MM.1S (cell line): ENCODE results near the gene SIT1.
A peak's percentile ranks its signal among the peaks of the same experiment; 100 is the strongest.

ENCODE experiments used
- DNase-seq: peaks from one replicate; pipeline ENCODE4 v3.0.0-alpha.2; 2015
- H2AFZ ChIP-seq: fragments of 300-600 bp; sonication (generic); 2 replicates; pipeline ENCODE4 v1.6.0; 2016; ENCODE audit warnings: antibody characterized with exemption, low read length
- H3F3A ChIP-seq: fragments of 300-600 bp; sonication (generic); 2 replicates; pipeline ENCODE4 v1.6.1; 2016; ENCODE audit warnings: mild to moderate bottlenecking, antibody characterized with exemption, low read length, moderate library complexity, mixed read lengths; ENCODE audit not compliant: insufficient read depth
- H3K27ac ChIP-seq: fragments of 300-600 bp; sonication (generic); 2 replicates; pipeline ENCODE4 v1.5.1; 2016; ENCODE audit warnings: mild to moderate bottlenecking, low read length
- H3K27me3 ChIP-seq: fragments of 300-600 bp; sonication (generic); replicated peaks from 2 replicates; pipeline ENCODE4 v1.6.0; 2016; ENCODE audit warnings: low read length; ENCODE audit not compliant: insufficient read depth
- H3K36me3 ChIP-seq: fragments of 300-600 bp; sonication (generic); replicated peaks from 2 replicates; pipeline ENCODE4 v1.6.1; 2016; ENCODE audit warnings: mild to moderate bottlenecking, low read length, mixed read lengths; ENCODE audit not compliant: insufficient read depth
- H3K4me1 ChIP-seq: fragments of 300-600 bp; sonication (generic); 2 replicates; pipeline ENCODE4 v1.6.1; 2016; ENCODE audit warnings: low read length, mixed read lengths
- H3K4me2 ChIP-seq: fragments of 300-600 bp; sonication (generic); 2 replicates; pipeline ENCODE4 v1.6.0; 2016; ENCODE audit warnings: low read depth, low read length
- H3K4me3 ChIP-seq: fragments of 300-600 bp; sonication (generic); 2 replicates; pipeline ENCODE4 v1.5.1; 2016; ENCODE audit warnings: low read length, mixed read lengths
- H3K79me2 ChIP-seq: fragments of 300-600 bp; sonication (generic); 2 replicates; pipeline ENCODE4 v1.6.1; 2016; ENCODE audit warnings: mixed run types, low read length, mixed read lengths
- H3K9ac ChIP-seq: fragments of 300-600 bp; sonication (generic); 2 replicates; pipeline ENCODE4 v1.6.1; 2016; ENCODE audit warnings: low read length, mixed read lengths
- H3K9me2 ChIP-seq: fragments of 300-600 bp; sonication (generic); replicated peaks from 2 replicates; pipeline ENCODE4 v1.6.1; 2016; ENCODE audit warnings: mild to moderate bottlenecking, low read length, mixed read lengths; ENCODE audit not compliant: insufficient read depth
- H3K9me3 ChIP-seq: fragments of 300-600 bp; sonication (generic); replicated peaks from 2 replicates; pipeline ENCODE4 v1.6.1; 2016; ENCODE audit warnings: mild to moderate bottlenecking, low read length, mixed read lengths; ENCODE audit not compliant: insufficient read depth
- H4K20me1 ChIP-seq: fragments of 300-600 bp; sonication (generic); 2 replicates; pipeline ENCODE4 v1.6.1; 2016; ENCODE audit warnings: mild to moderate bottlenecking, low read length, moderate library complexity, mixed read lengths; ENCODE audit not compliant: insufficient read depth
- EZH2 ChIP-seq: fragments of 300-600 bp; sonication (generic); optimal IDR thresholded peaks from 2 replicates; pipeline ENCODE3; 2017; ENCODE audit warnings: low read depth, mild to moderate bottlenecking, antibody characterized with exemption, low read length, mixed read lengths
- EZH2phosphoT487 ChIP-seq: fragments of 300-600 bp; sonication (generic); IDR thresholded peaks from 2 replicates; pipeline ENCODE4 v1.6.1; 2018; ENCODE audit warnings: antibody characterized with exemption, low read length
- TF ChIP-seq, protein P1 (sequence below): fragments of 300-600 bp; sonication (generic); IDR thresholded peaks from 2 replicates; pipeline ENCODE4 v1.5.1; 2016; ENCODE audit warnings: antibody characterized with exemption, low read length, mixed read lengths

SIT1 gene

DNA sequence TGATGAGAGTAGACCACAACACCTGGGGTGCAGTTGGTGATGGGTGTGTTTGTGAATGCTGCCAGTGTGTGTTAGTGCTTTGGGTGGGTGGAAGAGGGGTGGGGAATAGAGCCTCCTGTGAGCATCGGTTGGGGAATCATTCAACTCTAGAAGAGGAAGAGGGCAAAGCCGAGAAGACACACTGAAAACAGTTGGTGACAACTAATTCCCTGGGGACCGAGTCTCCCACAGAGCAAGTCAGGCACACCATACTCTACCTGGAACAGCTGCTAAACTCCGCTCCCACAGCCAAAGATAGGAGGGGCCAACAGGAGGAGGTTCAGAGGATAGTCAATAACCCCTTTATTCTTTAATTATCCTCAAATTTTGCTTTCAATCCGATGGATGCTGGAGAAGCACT is 15.8 kb upstream of the SIT1 start:
- Histone ChIP-seq H3K36me3 (no peaks in the 10 kb centered on the region), H2AFZ (no peak overlapping the region), H3K4me3 (no peak overlapping the region), H3K9me3 (no peaks in the 10 kb centered on the region), H3K27me3 (no peaks in the 10 kb centered on the region), H3K9me2 (no peaks in the 10 kb centered on the region), H4K20me1 (no peaks in the 10 kb centered on the region), H3K27ac (no peak overlapping the region), H3K4me2 (no peak overlapping the region), H3K79me2 (no peaks in the 10 kb centered on the region), H3K4me1 (peaks cover 9% of the 10 kb centered on the region), H3F3A (peaks cover 16% of the 10 kb centered on the region), H3K9ac (no peak overlapping the region)
- TF ChIP-seq EZH2phosphoT487: no peak
- no peak for TF ChIP-seq EZH2
- TF ChIP-seq, protein P1, sequence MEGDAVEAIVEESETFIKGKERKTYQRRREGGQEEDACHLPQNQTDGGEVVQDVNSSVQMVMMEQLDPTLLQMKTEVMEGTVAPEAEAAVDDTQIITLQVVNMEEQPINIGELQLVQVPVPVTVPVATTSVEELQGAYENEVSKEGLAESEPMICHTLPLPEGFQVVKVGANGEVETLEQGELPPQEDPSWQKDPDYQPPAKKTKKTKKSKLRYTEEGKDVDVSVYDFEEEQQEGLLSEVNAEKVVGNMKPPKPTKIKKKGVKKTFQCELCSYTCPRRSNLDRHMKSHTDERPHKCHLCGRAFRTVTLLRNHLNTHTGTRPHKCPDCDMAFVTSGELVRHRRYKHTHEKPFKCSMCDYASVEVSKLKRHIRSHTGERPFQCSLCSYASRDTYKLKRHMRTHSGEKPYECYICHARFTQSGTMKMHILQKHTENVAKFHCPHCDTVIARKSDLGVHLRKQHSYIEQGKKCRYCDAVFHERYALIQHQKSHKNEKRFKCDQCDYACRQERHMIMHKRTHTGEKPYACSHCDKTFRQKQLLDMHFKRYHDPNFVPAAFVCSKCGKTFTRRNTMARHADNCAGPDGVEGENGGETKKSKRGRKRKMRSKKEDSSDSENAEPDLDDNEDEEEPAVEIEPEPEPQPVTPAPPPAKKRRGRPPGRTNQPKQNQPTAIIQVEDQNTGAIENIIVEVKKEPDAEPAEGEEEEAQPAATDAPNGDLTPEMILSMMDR: no peak
- DNase-seq: no peak

DNA sequence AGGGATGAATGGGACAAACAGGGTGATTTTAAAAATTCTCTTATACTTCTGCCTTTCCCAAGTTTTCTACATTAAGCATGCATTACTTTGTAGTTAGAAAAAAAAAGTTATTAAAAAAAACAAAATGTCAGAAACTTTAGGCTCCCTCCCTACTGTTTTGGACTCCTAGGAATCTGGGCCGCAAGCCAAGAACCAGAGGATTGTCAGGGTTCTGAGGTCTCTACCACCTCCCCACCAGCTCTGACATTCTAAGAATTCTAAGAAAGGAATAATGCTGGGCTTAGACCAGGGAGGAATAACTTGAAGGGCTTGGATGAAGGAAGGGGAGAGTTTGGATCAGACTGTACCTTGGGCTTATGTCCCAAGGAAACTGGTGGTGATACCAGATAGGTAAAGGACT is 15.3 kb upstream of the SIT1 start:
- TF ChIP-seq EZH2phosphoT487 (no peak), EZH2 (no peak)
- TF ChIP-seq, protein P1: no peak
- no peak overlapping the region for H3K27ac ChIP-seq
- H3K27me3 ChIP-seq: no peaks in the 10 kb centered on the region
- H3K79me2 ChIP-seq: no peaks in the 10 kb centered on the region
- no peaks in the 10 kb centered on the region for H4K20me1 ChIP-seq
- H3K4me2 ChIP-seq: no peak overlapping the region
- H3F3A ChIP-seq: peaks cover 16% of the 10 kb centered on the region
- no peak overlapping the region for H2AFZ ChIP-seq
- H3K9me3 ChIP-seq: no peaks in the 10 kb centered on the region
- DNase-seq: no peak
- no peak overlapping the region for H3K9ac ChIP-seq
- no peak overlapping the region for H3K4me3 ChIP-seq
- peaks cover 9% of the 10 kb centered on the region for H3K4me1 ChIP-seq
- H3K9me2 ChIP-seq: no peaks in the 10 kb centered on the region
- no peaks in the 10 kb centered on the region for H3K36me3 ChIP-seq

DNA sequence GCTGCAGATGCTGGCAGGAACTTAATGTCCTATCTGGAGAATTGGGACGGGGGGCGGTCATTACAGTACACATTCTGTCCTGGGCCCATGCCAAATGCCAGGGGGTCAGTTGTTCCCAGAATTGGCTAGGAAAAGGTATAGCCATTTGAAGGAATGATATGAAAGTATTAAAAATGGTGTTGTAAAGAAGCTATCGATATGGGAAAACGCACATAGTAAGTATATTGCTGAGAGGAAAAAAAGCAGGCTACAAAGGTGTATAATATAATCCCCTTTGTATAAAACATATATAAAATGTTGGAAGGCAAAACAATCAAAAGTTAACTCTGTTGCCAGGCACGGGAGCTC is 14.7 kb upstream of the SIT1 start:
- Histone ChIP-seq H3K79me2 (peaks cover under 1% of the 10 kb centered on the region; the same call in 1 of the 2 replicates), H3F3A (peaks cover 16% of the 10 kb centered on the region), H4K20me1 (no peaks in the 10 kb centered on the region), H3K9me3 (no peaks in the 10 kb centered on the region), H3K27ac (no peak overlapping the region), H2AFZ (peak overlapping the region; percentile 97), H3K36me3 (no peaks in the 10 kb centered on the region), H3K4me1 (peaks cover 9% of the 10 kb centered on the region), H3K9ac (peak overlapping the region; percentile 71), H3K9me2 (no peaks in the 10 kb centered on the region), H3K27me3 (no peaks in the 10 kb centered on the region), H3K4me3 (peak overlapping the region; percentile 83), H3K4me2 (peak overlapping the region; percentile 97)
- DNase-seq: no peak
- TF ChIP-seq, protein P1: no peak
- no peak for TF ChIP-seq EZH2phosphoT487
- no peak for TF ChIP-seq EZH2
